Uterus (tissue), 2 donors: ENCODE results near the gene GTF3C5.

Source experiments
- CTCF ChIP-seq, 4 experiments: fragments of 200-600 bp in 2 of 4; fragments of 450-650 bp in 2 of 4; sonication (generic) in 2 of 4; IDR thresholded peaks; one replicate each; pipeline ENCODE4 v1.5.1; 2016 to 2019; ENCODE audit warnings: antibody characterized with exemption in 4 of 4, mild to moderate bottlenecking in 2 of 4, moderate library complexity in 1 of 4
- POLR2A ChIP-seq, 2 donors: fragments of 450-650 bp; IDR thresholded peaks; one replicate each; pipeline ENCODE4 v1.6.1; 2016; ENCODE audit warnings: antibody characterized with exemption in 2 of 2, mild to moderate bottlenecking in 1 of 2, moderate library complexity in 1 of 2

GRCh38 chr9:133094842-133095393 is 64.1 kb downstream of the GTF3C5 start:
- TF ChIP-seq CTCF (IDR thresholded peaks at IDR 0.05), result no peak
- no peak for TF ChIP-seq POLR2A (IDR thresholded peaks at IDR 0.05)
